ENCODE data around the gene PGM2L1. TPM values are rescaled to one million over a fixed set of nuclear protein-coding genes. Genes with fewer than 3 reads are reported as not detected.
A peak's percentile ranks its signal among the peaks of the same experiment; 100 is the strongest.
"Not testable (repeated sequence)": the region's sequence is repeated elsewhere in the genome, so short reads cannot be mapped to it uniquely, and the experiment has no call there.

The PGM2L1 gene
- total RNA-seq, 2 donors from 2014 or later: 3.1 to 3.3 TPM

- intact Hi-C loops (cut with DNase I): no loop called here
These were observed 44.2 kb downstream of the PGM2L1 start for GRCh38 chr11:74354036-74354435.

GRCh38 chr11:74347381-74347780 is 50.9 kb downstream of the PGM2L1 start:
- ATAC-seq: no peak
- DNase-seq: no peak
- intact Hi-C loops (cut with DNase I): no loop called here

More at GRCh38 chr11:74354036-74354435, 44.2 kb downstream of the PGM2L1 start:
- ATAC-seq (no peak), DNase-seq (no peak)

GRCh38 chr11:74345420-74345819 is 52.8 kb downstream of the PGM2L1 start:
- intact Hi-C loops (cut with DNase I): no loop called here
- no peak for DNase-seq
- no peak for ATAC-seq

- intact Hi-C loops (cut with DNase I): no loop called here
- no peak for DNase-seq
- ATAC-seq: no peak
These were observed 56.3 kb downstream of the PGM2L1 start for GRCh38 chr11:74341921-74342320.

- intact Hi-C loops (cut with DNase I): no loop called here
- no peak for DNase-seq
- ATAC-seq: no peak
These were observed 58.6 kb downstream of the PGM2L1 start for GRCh38 chr11:74339619-74340018.

- no peak for ATAC-seq
- intact Hi-C loops (cut with DNase I): no loop called here
- DNase-seq: no peak
These were observed 59.3 kb downstream of the PGM2L1 start for GRCh38 chr11:74338963-74339362.

- no peak for DNase-seq
- intact Hi-C loops (cut with DNase I): no loop called here
- ATAC-seq: no peak
These were observed 65.0 kb downstream of the PGM2L1 start for GRCh38 chr11:74333193-74333592.

GRCh38 chr11:74332291-74332690 is 65.9 kb downstream of the PGM2L1 start:
- intact Hi-C loops (cut with DNase I): no loop called here
- DNase-seq: no peak
- no peak for ATAC-seq

GRCh38 chr11:74331000-74331399 is 67.2 kb downstream of the PGM2L1 start:
- intact Hi-C loops (cut with DNase I); DNase-seq; ATAC-seq: not testable (repeated sequence)

GRCh38 chr11:74330075-74330858 is 68.0 kb downstream of the PGM2L1 start:
- no peak for ATAC-seq
- intact Hi-C loops (cut with DNase I): no loop called here
- DNase-seq: no peak

- intact Hi-C loops (cut with DNase I): loop anchor here in 1 of 2 donors (10.0 kb wide), 1 partner anchor 72 kb away; no protein-coding TSS in a partner anchor
- no peak for DNase-seq
- no peak for ATAC-seq
These were observed 71.2 kb downstream of the PGM2L1 start for GRCh38 chr11:74327076-74327475.

- ATAC-seq (no peak), DNase-seq (no peak)
- intact Hi-C loops (cut with DNase I): loop anchor here in 1 of 2 donors (10.0 kb wide), 1 partner anchor 72 kb away; no protein-coding TSS in a partner anchor
These were observed 71.6 kb downstream of the PGM2L1 start for GRCh38 chr11:74326665-74327064.

GRCh38 chr11:74325649-74326645 is 72.3 kb downstream of the PGM2L1 start:
- ATAC-seq (peak; percentile 89 to 96), DNase-seq (peak; percentile 85)
- intact Hi-C loops (cut with DNase I): loop anchor here in 1 of 2 donors (10.0 kb wide), 1 partner anchor 71 kb away; no protein-coding TSS in a partner anchor

GRCh38 chr11:74322667-74323066 is 75.6 kb downstream of the PGM2L1 start:
- DNase-seq (peak; percentile 62), ATAC-seq (peak; percentile 64 to 71)
- intact Hi-C loops (cut with DNase I): loop anchor here (5.0 to 10.0 kb wide), 2 partner anchors 65 to 68 kb away; no protein-coding TSS in a partner anchor

GRCh38 chr11:74321487-74322188 is 76.6 kb downstream of the PGM2L1 start:
- DNase-seq (no peak), ATAC-seq (peak in 1 of 2 donors; percentile 42)
- intact Hi-C loops (cut with DNase I): loop anchor here (5.0 to 10.0 kb wide), 2 partner anchors 64 to 67 kb away; no protein-coding TSS in a partner anchor

- no peak for ATAC-seq
- intact Hi-C loops (cut with DNase I): loop anchor here (5.0 to 10.0 kb wide), 2 partner anchors 63 to 66 kb away; no protein-coding TSS in a partner anchor
These were observed 77.7 kb downstream of the PGM2L1 start for GRCh38 chr11:74320538-74320937.

GRCh38 chr11:74319139-74319816 is 79.0 kb downstream of the PGM2L1 start:
- ATAC-seq (peak in 1 of 2 donors; percentile 70), DNase-seq (no peak)
- intact Hi-C loops (cut with DNase I): no loop called here

More at GRCh38 chr11:74320538-74320937, 77.7 kb downstream of the PGM2L1 start:
- no peak for DNase-seq

GRCh38 chr11:74318241-74318932 is 79.8 kb downstream of the PGM2L1 start:
- no peak for DNase-seq
- ATAC-seq: no peak
- intact Hi-C loops (cut with DNase I): no loop called here
